HG03460 (cell line): Measurements from ENCODE around the gene SMIM36.
"Not testable (repeated sequence)": the region's sequence is repeated elsewhere in the genome, so short reads cannot be mapped to it uniquely, and the experiment has no call there.

ENCODE experiments used
- ATAC-seq: cut with Tn5 transposase; IDR thresholded peaks from one replicate; pipeline ENCODE4 v1.9.1; 2021; ENCODE audit not compliant: unreplicated experiment

The SMIM36 gene

GRCh38 chr17:55436224-55437158 is 74.8 kb downstream of the SMIM36 start:
- peak; percentile 9 for ATAC-seq

GRCh38 chr17:55435408-55435807 is 75.8 kb downstream of the SMIM36 start:
- ATAC-seq: no peak

- ATAC-seq: no peak
These were observed 76.5 kb downstream of the SMIM36 start for GRCh38 chr17:55434721-55435120.

DNA sequence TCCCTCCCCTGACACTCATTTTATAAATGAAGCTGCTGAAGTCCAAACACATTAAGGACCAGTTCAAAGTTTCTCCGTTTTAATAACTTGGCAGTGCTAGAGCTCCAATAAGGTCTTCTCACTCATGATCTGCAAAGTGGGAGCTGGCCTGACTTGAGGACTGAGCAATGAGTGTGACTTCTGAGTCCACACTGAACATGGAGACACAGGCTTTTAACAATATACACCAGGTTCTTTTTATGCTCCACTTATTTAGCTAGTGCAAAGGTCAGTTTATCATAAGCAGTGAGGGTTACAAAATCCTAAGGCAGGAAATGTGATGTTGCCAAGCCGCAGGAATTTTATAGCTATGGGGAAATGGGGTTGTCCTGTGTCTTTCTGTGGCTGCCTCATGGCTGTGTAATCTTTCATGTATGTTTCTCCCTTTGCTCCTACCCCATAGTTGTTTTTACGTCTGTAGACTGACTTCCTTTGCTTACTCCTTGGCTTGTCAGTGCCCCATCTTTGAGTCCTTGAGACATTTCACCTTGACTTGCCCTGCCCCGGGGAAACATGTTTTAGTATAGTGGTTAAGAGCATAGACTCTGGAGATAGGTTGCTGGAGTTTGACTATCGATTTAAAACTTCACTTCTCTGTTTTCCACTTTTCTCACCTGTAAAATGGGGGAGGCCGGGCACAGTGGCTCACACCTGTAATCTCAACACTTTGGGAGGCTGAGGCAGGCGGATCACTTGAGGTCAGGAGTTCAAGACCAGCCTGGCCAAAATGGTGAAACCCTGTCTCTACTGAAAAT is 77.4 kb downstream of the SMIM36 start:
- no peak for ATAC-seq

DNA sequence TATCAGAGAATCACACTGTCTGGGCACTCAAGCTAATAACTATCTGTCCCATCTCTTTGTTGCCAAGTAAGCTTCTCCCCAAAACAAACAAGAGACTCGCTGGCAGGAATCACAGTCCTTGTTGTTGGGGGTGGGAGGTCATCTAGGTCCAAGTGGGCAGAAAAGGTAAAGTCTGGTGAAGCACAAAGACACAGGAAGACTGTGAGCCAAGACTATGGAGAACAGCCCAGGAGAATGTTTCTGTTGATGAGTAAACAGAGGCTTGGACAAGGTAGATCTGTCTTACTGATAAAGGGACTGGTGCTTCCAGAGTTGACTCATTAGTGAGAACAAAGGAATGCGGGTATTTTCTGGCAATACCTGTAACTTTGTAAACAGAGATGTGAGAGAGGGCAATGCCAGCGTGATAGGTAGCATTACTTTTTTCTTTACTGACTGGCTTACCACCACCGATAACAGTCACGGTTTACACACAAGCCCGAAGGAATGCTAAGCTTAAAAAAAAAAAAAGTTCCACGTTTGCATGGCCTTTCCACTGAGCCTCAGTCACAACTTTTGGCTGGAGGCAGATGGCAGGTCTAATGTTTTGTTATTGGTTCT is 78.1 kb downstream of the SMIM36 start:
- no peak for ATAC-seq

GRCh38 chr17:55432358-55433028 is 78.8 kb downstream of the SMIM36 start:
- ATAC-seq: no peak

- not testable (repeated sequence) for ATAC-seq
These were observed 79.3 kb downstream of the SMIM36 start for GRCh38 chr17:55431914-55432313.

GRCh38 chr17:55430541-55431288 is 80.5 kb downstream of the SMIM36 start:
- no peak for ATAC-seq

GRCh38 chr17:55427587-55427882 is 83.7 kb downstream of the SMIM36 start:
- ATAC-seq: peak; percentile 22

DNA sequence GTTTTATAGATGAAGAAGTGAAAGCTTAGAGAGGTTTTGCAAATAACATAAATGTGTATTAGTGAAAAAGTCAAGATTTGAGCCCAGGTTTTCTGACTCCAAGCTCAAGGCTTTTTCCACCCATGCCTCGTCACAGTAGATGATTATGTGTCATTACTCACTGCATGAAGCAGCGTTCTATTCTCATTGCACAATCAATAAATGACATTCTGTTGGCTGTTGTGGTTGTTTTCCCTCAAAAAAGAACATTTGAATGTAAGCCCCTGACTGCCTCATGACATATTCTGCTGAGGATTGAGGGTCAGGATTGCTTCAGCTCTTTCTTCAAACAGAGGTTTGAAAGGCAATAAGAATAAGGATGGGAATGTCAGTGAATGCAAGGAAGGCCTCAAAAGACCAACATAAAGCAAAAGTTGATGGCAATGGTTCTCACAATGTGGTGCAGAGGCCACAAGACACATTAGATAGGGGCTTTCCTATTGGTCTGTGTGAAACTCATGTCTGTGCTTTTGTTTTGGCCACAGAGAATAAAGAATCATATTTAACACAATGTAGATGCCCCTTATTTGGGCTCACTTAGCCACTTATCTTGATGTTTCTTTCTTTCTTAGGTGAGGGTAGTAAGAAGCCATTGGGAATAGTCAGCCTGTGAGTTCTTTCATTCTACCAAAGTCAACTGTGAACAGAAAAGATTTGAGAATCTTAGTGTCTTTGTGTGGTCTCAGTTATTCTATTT is 84.2 kb downstream of the SMIM36 start:
- ATAC-seq: peak; percentile 58

DNA sequence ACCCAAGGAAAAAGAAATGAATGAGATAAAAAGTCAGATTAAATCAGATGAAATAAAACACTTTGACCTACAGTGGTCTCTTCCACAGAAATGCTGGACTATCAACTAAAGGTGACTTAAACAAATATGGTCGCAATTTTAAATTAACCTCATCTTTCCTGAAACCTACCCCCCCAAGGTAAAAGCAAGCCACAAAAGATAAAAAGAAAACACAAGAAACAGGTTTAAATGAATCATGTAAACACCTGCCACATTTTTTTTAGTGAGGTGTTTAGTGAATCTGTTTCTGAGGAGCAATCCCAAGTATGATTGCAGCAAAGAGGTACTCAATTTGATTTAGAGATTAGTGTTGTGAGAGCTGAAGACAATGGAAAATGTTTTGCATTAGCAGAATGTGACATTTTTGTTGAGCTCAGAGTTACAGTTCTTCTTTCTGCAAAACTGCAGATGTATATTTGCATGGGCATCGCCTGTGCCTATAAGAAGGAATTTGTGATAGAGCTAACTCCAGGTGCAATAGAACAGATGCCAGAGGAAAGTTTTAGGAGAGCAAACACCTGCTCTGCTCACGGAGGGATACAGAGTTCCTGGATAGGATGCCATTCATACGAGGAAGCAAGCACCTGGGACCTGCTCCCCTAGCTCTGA is 86.2 kb downstream of the SMIM36 start:
- no peak for ATAC-seq

- no peak for ATAC-seq
These were observed 87.7 kb downstream of the SMIM36 start for GRCh38 chr17:55423535-55423934.

DNA sequence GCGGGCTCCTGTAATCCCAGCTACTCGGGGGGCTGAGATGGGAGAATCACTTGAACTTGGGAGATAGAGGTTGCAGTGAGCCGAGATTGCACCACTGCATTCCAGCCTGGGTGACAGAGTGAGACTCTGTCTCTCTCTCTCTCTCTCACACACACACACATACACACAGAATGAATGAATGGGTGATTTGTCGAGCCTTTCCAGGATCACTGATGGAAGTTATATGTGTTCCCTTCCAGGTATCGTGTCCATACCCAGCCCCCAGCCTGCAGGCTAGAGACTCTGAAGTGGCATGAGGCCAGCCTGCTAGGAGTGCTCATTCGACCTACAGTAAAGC is 88.5 kb downstream of the SMIM36 start:
- not testable (repeated sequence) for ATAC-seq

DNA sequence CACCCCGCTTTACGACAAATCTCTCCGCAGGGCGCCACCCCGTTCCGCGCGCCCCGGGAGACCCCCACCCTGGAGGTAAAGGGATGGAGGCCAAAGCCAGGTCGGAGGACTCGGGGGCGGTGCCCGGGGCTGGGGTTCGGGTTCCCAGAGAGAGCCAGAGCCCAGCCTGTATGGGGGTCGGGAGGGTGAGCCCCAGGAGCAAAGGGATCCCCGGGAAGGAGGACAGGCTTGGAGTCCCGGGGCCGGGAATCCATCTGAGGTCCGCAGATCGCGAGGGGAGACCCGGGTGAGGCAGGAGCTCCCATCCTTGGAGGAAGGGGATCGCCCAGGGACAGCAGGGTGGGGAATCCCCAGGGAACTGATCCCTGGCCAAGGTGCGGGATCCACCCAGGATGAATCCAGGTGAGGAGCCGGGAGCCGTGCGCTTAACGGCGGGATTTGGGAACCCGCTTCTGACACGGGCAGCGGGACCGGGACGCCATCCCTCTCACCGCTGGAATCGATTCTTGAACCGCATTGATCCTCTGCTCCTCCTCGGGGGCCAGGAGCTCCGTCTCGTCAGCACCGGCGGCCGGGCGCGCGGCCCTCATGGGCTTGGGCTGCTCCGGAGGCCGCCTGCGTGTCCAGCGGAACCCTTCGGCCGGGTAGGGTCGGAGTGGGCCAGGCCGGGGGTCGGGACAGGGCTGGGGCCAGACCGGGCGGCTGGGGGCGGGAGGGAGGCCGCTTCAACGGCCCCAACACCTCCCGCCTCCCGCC is 89.9 kb downstream of the SMIM36 start, which contains the start of gene MMD:
Gene MMD (minus strand): TSS at position 657 of the 756 bp plus-strand sequence. CDS start 140 bp downstream, at position 517.
- peak; percentile 20 for ATAC-seq

GRCh38 chr17:55420776-55421178 is 90.5 kb downstream of the SMIM36 start:
- peak; percentile 21 for ATAC-seq

- peak; percentile 46 for ATAC-seq
These were observed 91.0 kb downstream of the SMIM36 start for GRCh38 chr17:55420067-55420775.

DNA sequence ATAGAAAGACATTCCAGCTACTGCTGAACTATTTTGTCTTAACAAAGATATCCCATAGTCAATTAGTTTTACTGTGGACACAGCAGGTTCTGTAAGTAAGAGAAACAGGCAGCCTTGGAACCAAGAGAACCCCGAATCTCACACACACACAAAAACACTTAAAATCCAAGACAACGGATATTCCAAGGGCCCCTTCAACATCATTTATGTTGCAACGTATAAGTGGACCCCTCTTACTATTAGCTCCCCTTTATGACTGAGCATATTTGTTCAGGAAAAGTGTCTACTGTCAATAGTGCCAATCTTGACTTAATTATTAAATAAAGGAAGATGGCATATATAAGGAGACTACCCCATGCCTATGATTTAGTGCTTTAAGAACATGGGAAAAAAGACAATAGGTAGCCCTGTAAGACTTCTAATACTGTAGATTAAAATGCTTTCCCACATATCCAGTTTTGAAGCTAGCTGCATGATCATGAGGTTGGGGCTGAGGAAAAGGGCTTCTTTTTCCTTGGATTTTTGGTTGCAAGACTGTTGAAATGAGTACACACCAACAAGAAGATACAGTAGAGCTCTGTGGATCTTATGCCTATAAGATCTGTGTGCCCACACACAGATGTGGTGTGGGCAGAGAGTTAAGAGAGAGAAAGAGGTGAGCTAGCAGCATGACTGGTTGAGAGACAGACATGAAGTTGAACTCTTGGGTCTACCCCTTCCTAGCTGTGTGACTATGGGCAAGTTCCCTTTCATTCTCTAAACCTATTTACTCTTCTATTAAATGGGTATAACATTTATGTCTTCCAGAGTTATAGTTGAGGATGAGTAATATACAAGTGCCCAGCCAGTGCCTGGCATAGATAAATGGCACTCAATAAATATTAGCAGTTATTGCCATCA is 92.6 kb downstream of the SMIM36 start:
- ATAC-seq: no peak
